Suprapubic skin (tissue), 4 donors: ENCODE results near the gene ANGPTL8. TPM values are rescaled to one million over a fixed set of nuclear protein-coding genes. Genes with fewer than 3 reads are reported as not detected.

Source experiments
- DNase-seq, 2 donors: peaks; one replicate each; pipeline ENCODE4 v3.0.0-alpha.2; 2019; ENCODE audit warnings: low spot score in 2 of 2
- H3K27ac ChIP-seq: fragments of 200-600 bp; sonication (generic); one replicate; pipeline ENCODE4 v1.5.1; 2019
- H3K27me3 ChIP-seq: fragments of 200-600 bp; sonication (generic); one replicate; pipeline ENCODE4 v1.5.1; 2019
- H3K36me3 ChIP-seq: fragments of 200-600 bp; sonication (generic); one replicate; pipeline ENCODE4 v1.5.1; 2019
- H3K4me1 ChIP-seq: fragments of 200-600 bp; sonication (generic); one replicate; pipeline ENCODE4 v1.5.1; 2019
- H3K4me3 ChIP-seq: fragments of 200-600 bp; sonication (generic); one replicate; pipeline ENCODE4 v1.5.1; 2019; ENCODE audit warnings: mild to moderate bottlenecking
- H3K9me3 ChIP-seq: fragments of 200-600 bp; sonication (generic); one replicate; pipeline ENCODE4 v1.5.1; 2019
- EP300 ChIP-seq: sonication (generic); formaldehyde crosslinking; IDR thresholded peaks from one replicate; pipeline ENCODE4 v1.6.1; 2017; ENCODE audit warnings: antibody characterized with exemption
- POLR2A ChIP-seq, 2 donors: fragments of 450-650 bp; IDR thresholded peaks; one replicate each; pipeline ENCODE4 v1.6.1; 2017; ENCODE audit warnings: antibody characterized with exemption in 2 of 2, mild to moderate bottlenecking in 2 of 2, moderate library complexity in 2 of 2
- POLR2AphosphoS5 ChIP-seq, 3 donors: sonication (generic); formaldehyde crosslinking; IDR thresholded peaks; one replicate each; pipeline ENCODE4 v1.6.1; 2017; ENCODE audit warnings: antibody characterized with exemption in 3 of 3
- WGBS: methylation state at CpG from one replicate; pipeline ENCODE4 v1.1.5; 2018; 5-methylcytosine and 5-hydroxymethylcytosine counted together
- total RNA-seq, 4 donors: library from RNA; depleted of rRNA; stranded (reverse); fragments of >200 nt; gene quantifications; one replicate each; pipeline ENCODE4 v1.1.0, GENCODE V29; 2016
- TF ChIP-seq, protein P1 (sequence below), 2 donors: fragments of 200-600 bp in 1 of 2; fragments of 450-650 bp in 1 of 2; sonication (generic) in 1 of 2; IDR thresholded peaks; one replicate each; pipeline ENCODE4 v1.5.1; 2016 to 2019; ENCODE audit warnings: antibody characterized with exemption in 2 of 2, mild to moderate bottlenecking in 1 of 2, moderate library complexity in 1 of 2

ANGPTL8 gene
- total RNA-seq, 4 donors from 2014 or later, result not detected

GRCh38 chr19:11265177-11265784 is 25.9 kb downstream of the ANGPTL8 start:
- DNase-seq, result no peak
- Histone ChIP-seq H3K4me3 (no peak overlapping the region), H3K27ac (peak overlapping the region; percentile 78), H3K27me3 (no peaks in the 10 kb centered on the region), H3K4me1 (peaks cover 49% of the 10 kb centered on the region), H3K9me3 (no peaks in the 10 kb centered on the region), H3K36me3 (no peaks in the 10 kb centered on the region)
- TF ChIP-seq, protein P1, sequence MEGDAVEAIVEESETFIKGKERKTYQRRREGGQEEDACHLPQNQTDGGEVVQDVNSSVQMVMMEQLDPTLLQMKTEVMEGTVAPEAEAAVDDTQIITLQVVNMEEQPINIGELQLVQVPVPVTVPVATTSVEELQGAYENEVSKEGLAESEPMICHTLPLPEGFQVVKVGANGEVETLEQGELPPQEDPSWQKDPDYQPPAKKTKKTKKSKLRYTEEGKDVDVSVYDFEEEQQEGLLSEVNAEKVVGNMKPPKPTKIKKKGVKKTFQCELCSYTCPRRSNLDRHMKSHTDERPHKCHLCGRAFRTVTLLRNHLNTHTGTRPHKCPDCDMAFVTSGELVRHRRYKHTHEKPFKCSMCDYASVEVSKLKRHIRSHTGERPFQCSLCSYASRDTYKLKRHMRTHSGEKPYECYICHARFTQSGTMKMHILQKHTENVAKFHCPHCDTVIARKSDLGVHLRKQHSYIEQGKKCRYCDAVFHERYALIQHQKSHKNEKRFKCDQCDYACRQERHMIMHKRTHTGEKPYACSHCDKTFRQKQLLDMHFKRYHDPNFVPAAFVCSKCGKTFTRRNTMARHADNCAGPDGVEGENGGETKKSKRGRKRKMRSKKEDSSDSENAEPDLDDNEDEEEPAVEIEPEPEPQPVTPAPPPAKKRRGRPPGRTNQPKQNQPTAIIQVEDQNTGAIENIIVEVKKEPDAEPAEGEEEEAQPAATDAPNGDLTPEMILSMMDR (IDR thresholded peaks at IDR 0.05), result no peak
- TF ChIP-seq POLR2AphosphoS5 (IDR thresholded peaks at IDR 0.05), result no peak
- TF ChIP-seq EP300, result no peak
- WGBS, result 82% methylated on average over 3 of the region's 6 CpGs

DNA sequence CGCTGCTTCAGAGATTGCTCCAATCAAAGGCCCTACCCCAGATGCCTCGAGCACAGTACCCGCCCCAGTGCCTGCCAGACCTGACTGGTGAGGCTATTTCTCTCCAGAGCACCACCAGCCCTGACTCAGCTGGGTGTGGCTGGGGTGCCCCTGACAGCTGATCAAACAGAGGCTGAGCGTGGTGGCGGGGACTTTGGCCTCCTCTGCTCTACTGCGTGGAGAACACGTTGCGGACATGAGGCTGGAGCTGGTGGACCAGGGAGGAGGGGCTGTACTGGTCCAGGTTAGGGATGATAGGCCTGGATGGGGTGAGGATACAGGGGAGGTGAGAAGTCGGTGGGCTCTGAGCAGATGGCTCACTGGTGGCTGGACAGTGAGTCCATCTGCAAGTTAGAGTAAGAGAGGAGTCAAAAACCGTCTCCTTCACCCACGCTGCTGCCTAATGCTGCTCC is 26.4 kb downstream of the ANGPTL8 start:
- H3K27ac ChIP-seq, result peak overlapping the region; percentile 71
- WGBS, result 56% methylated on average over 6 of the region's 11 CpGs
- no peaks in the 10 kb centered on the region for H3K27me3 ChIP-seq
- DNase-seq, result no peak
- H3K4me1 ChIP-seq, result peaks cover 49% of the 10 kb centered on the region
- no peak overlapping the region for H3K4me3 ChIP-seq
- no peaks in the 10 kb centered on the region for H3K9me3 ChIP-seq
- TF ChIP-seq POLR2AphosphoS5 (IDR thresholded peaks at IDR 0.05) (peak in 1 of 3 donors; percentile 35), EP300 (no peak)
- H3K36me3 ChIP-seq, result no peaks in the 10 kb centered on the region

DNA sequence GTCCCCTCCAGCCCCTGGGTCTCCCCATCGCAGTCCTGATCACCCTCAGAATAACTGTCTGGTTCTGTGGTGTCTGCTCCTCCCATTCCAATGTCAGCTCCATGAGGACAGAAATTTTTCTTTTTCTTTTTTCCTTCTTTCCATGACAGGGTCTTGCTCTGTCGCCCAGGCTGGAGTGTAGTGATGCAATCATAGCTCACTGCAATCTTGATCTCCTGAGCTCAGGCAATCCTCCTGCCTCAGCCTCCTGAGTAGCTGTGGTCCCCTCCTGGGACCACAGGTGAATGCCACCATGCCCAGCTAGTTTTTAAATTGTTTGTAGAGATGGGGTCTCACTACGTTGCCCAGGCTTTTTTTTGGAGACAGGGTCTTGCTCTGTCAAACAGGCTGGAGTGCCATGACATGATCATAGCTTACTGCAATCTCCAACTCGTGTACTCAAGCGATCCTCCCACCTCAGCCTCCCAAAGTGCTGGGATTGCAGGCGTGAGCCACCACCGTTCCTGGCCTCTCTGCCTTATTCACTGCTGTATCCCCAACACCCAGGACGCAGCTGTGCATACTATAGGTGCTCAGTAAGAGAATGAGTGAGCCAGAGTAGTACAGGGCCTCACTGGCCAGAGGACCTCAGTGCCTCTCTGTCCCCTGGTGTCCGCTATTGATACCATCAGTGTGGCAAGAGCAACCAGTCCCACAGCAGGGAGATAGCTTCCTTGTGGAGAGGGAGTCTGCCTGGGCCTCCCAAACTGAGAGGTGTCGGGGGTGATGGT is 28.1 kb downstream of the ANGPTL8 start:
- H3K27me3 ChIP-seq, result no peaks in the 10 kb centered on the region
- H3K36me3 ChIP-seq, result no peaks in the 10 kb centered on the region
- H3K4me1 ChIP-seq, result peaks cover 39% of the 10 kb centered on the region
- no peak for TF ChIP-seq POLR2A (IDR thresholded peaks at IDR 0.05)
- no peak for TF ChIP-seq POLR2AphosphoS5 (IDR thresholded peaks at IDR 0.05)
- TF ChIP-seq, protein P1 (IDR thresholded peaks at IDR 0.05), result no peak
- no peak for TF ChIP-seq EP300
- no peak for DNase-seq
- no peak overlapping the region for H3K4me3 ChIP-seq
- no peaks in the 10 kb centered on the region for H3K9me3 ChIP-seq
- no peak overlapping the region for H3K27ac ChIP-seq
- WGBS, result 89% methylated on average over 10 of the region's 10 CpGs

DNA sequence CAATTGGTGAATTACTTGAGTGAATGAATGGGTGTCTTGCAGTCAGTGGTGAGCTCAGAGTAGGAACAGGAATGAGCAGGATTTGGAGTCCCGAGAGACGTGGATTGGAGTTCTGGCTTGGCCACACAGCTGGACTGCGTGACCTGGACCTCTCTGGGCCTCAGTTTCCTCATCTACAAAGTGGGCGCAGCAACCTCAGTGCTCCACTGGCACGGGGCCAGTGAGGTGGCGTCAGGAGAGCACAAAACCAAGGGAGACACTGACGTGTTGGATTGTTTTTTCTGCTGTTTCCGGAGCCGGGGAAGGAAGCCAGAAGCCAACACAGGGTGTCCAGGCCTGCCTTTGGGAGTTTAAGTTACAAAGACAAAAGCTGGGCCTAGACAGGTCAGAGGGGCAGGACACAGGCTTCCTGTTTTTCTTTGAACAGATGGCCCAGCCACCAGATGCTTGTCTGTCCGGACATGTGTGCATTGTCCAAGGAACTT is 29.4 kb downstream of the ANGPTL8 start:
- peaks cover 31% of the 10 kb centered on the region for H3K4me1 ChIP-seq
- no peaks in the 10 kb centered on the region for H3K27me3 ChIP-seq
- TF ChIP-seq POLR2A (IDR thresholded peaks at IDR 0.05) (no peak), EP300 (no peak), POLR2AphosphoS5 (IDR thresholded peaks at IDR 0.05) (no peak)
- TF ChIP-seq, protein P1 (IDR thresholded peaks at IDR 0.05), result no peak
- WGBS, result 34% methylated on average over 10 of the region's 10 CpGs
- peak overlapping the region; percentile 56 for H3K27ac ChIP-seq
- H3K4me3 ChIP-seq, result no peak overlapping the region
- DNase-seq, result peak in 1 of 2 donors; percentile 78
- no peaks in the 10 kb centered on the region for H3K36me3 ChIP-seq
- no peaks in the 10 kb centered on the region for H3K9me3 ChIP-seq

DNA sequence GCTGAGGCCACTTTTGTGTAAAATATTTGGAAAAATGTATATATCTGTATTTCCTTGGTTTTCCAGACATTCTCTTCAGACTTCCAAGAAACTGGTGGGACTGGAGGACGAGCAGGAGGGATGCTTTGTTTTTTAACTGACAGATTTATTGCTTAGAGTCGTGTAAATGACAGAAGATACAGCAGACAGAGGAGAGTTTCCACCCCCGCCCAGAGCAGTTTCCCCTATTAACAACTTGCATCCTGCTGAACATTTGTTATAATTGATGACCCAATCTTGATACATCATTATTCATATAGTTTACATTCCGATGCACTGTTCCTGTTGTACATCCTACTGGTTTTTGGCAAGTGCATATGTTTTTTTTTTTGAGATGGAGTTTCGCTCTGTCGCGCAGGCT is 30.0 kb downstream of the ANGPTL8 start:
- peaks cover 28% of the 10 kb centered on the region for H3K4me1 ChIP-seq
- WGBS, result 41% methylated on average over 7 of the region's 7 CpGs
- H3K36me3 ChIP-seq, result no peaks in the 10 kb centered on the region
- H3K27me3 ChIP-seq, result no peaks in the 10 kb centered on the region
- no peak for DNase-seq
- no peak for TF ChIP-seq EP300
- H3K4me3 ChIP-seq, result no peak overlapping the region
- H3K9me3 ChIP-seq, result no peaks in the 10 kb centered on the region
- peak overlapping the region; percentile 56 for H3K27ac ChIP-seq

- Histone ChIP-seq H3K9me3 (no peaks in the 10 kb centered on the region), H3K27ac (no peak overlapping the region), H3K4me1 (peaks cover 10% of the 10 kb centered on the region), H3K36me3 (no peaks in the 10 kb centered on the region), H3K4me3 (no peak overlapping the region), H3K27me3 (no peaks in the 10 kb centered on the region)
- 58% methylated on average over 2 of the region's 2 CpGs for WGBS
- DNase-seq, result no peak
- TF ChIP-seq, protein P1 (IDR thresholded peaks at IDR 0.05), result no peak
- no peak for TF ChIP-seq POLR2AphosphoS5 (IDR thresholded peaks at IDR 0.05)
Observed at GRCh38 chr19:11273296-11273695, 33.9 kb downstream of the ANGPTL8 start.
